Measurements from ENCODE around the gene VPS4B. TPM values are rescaled to one million over a fixed set of nuclear protein-coding genes. Genes with fewer than 3 reads are reported as not detected.
"Not testable (repeated sequence)": the region's sequence is repeated elsewhere in the genome, so short reads cannot be mapped to it uniquely, and the experiment has no call there.

The VPS4B gene
- total and polyA plus RNA-seq, 10 of the 15 experiments (the other 5 are each of a cell fraction or from before 2014, with no cell fraction given): 21.4 to 37.6 (median 29.8) TPM

GRCh38 chr18:63363951-63364350 is 58.3 kb downstream of the VPS4B start:
- SMC1A ChIA-PET (ENCODE audit: uncharacterized antibody, unreplicated experiment): interaction anchor here (0.6 to 1.8 kb wide), 5 partner anchors 12 to 251 kb away, joined by 3 to 5 read pairs (median 3); no protein-coding TSS in a partner anchor
- Histone ChIP-seq H3K27me3 (replicated peaks in 1 of 2; ENCODE audit: control insufficient read depth in 2 of 2, insufficient read depth in 2 of 2, low read length in 1 of 2) (no peaks in the 10 kb centered on the region), H3K4me3 (no peak overlapping the region), H3K4me1 (ENCODE audit: control insufficient read depth, insufficient read depth, low read length) (no peaks in the 10 kb centered on the region), H3K4me2 (ENCODE audit: control insufficient read depth, insufficient read depth) (no peak overlapping the region), H3K9me3 (replicated peaks; ENCODE audit: control insufficient read depth, insufficient read depth, low read length) (no peaks in the 10 kb centered on the region; the same call in 1 of the 3 replicates), H3K9ac (ENCODE audit: control insufficient read depth, insufficient read depth, low read length) (no peak overlapping the region), H4K20me1 (ENCODE audit: control insufficient read depth, insufficient read depth) (no peaks in the 10 kb centered on the region), H3K36me3 (ENCODE audit: control insufficient read depth in 2 of 2, insufficient read depth in 2 of 2, low read length in 1 of 2) (peaks cover 1 to 2% of the 10 kb centered on the region in 2 experiments; a peak in 2 of 4 replicates), H3K79me2 (ENCODE audit: control insufficient read depth, insufficient read depth, low read length) (peaks cover 17% of the 10 kb centered on the region), H3K27ac (ENCODE audit: control insufficient read depth, insufficient read depth) (no peak overlapping the region), H2AFZ (ENCODE audit: control insufficient read depth, low read depth, low read length) (no peak overlapping the region)
- RAD21 ChIA-PET (ENCODE audit: unreplicated experiment): interaction anchor here (0.6 kb wide), 1 partner anchor 75 kb away, joined by 4 read pairs; no protein-coding TSS in a partner anchor
- ATAC-seq: no peak
- in situ Hi-C loops (cut with MboI): no loop called here
- no peak for DNase-seq (ENCODE audit: low read depth, low spot score)
- 21% methylated on average over 2 of the region's 2 CpGs for WGBS (ENCODE audit: insufficient coverage, insufficient replicate concordance, low lambda C conversion rate, missing lambda C conversion rate)
- no TSS peak for BruUV-seq (replicated peaks)
- no peak for FAIRE-seq
- POLR2A ChIA-PET: interaction anchor here (1.0 to 2.3 kb wide), 2 partner anchors 14 to 16 kb away, joined by 3 to 6 read pairs; no protein-coding TSS in a partner anchor
- CTCF ChIA-PET: interaction anchor here (0.8 to 1.4 kb wide), 4 partner anchors 47 to 214 kb away, joined by 3 to 8 read pairs (median 4); no protein-coding TSS in a partner anchor
- TF ChIP-seq SPI1 (IDR thresholded peaks at IDR 0.05; ENCODE audit: borderline replicate concordance, insufficient read depth, low read depth, low read length) (peak; percentile 42; the same call in 1 of the 2 replicates), STAT1 (conservative IDR thresholded peaks at IDR 0.05) (no peak)
- intact Hi-C loops (cut with micrococcal nuclease; ENCODE audit: unreplicated experiment): no loop called here

- H3K4me1 ChIP-seq (ENCODE audit: control insufficient read depth, insufficient read depth, low read length); intact Hi-C loops (cut with micrococcal nuclease; ENCODE audit: unreplicated experiment); FAIRE-seq; BruUV-seq (replicated peaks); H2AFZ ChIP-seq (ENCODE audit: control insufficient read depth, low read depth, low read length); in situ Hi-C loops (cut with MboI); H3K36me3 ChIP-seq (ENCODE audit: control insufficient read depth in 2 of 2, insufficient read depth in 2 of 2, low read length in 1 of 2); H3K4me3 ChIP-seq; H3K27me3 ChIP-seq (replicated peaks in 1 of 2; ENCODE audit: control insufficient read depth in 2 of 2, insufficient read depth in 2 of 2, low read length in 1 of 2); H3K9ac ChIP-seq (ENCODE audit: control insufficient read depth, insufficient read depth, low read length); H3K27ac ChIP-seq (ENCODE audit: control insufficient read depth, insufficient read depth); H3K9me3 ChIP-seq (replicated peaks; ENCODE audit: control insufficient read depth, insufficient read depth, low read length); DNase-seq (ENCODE audit: low read depth, low spot score); H3K4me2 ChIP-seq (ENCODE audit: control insufficient read depth, insufficient read depth); H4K20me1 ChIP-seq (ENCODE audit: control insufficient read depth, insufficient read depth); ATAC-seq: not testable (repeated sequence)
- ChIA-PET CTCF (interaction anchor here (0.8 to 1.6 kb wide), 4 partner anchors 23 to 215 kb away, joined by 3 to 8 read pairs (median 4); no protein-coding TSS in a partner anchor), POLR2A (interaction anchor here (1.0 kb wide), 1 partner anchor 16 kb away, joined by 3 read pairs; no protein-coding TSS in a partner anchor), RAD21 (ENCODE audit: unreplicated experiment) (interaction anchor here (0.6 kb wide), 1 partner anchor 76 kb away, joined by 4 read pairs; no protein-coding TSS in a partner anchor), SMC1A (ENCODE audit: uncharacterized antibody, unreplicated experiment) (interaction anchor here (0.7 to 1.8 kb wide), 6 partner anchors 11 to 250 kb away, joined by 3 to 5 read pairs (median 4); no protein-coding TSS in a partner anchor)
- WGBS (ENCODE audit: insufficient coverage, insufficient replicate concordance, low lambda C conversion rate, missing lambda C conversion rate): no CpG with 5 or more reads among the region's 2 CpGs
- H3K79me2 ChIP-seq (ENCODE audit: control insufficient read depth, insufficient read depth, low read length): peaks cover 17% of the 10 kb centered on the region
Measured at GRCh38 chr18:63363420-63363819, 58.9 kb downstream of the VPS4B start.

Measured in GM12878 (cell line).